IMR-90 (cell line): ENCODE measurements around the gene MARCO.

Experiments
- BHLHE40 ChIP-seq: fragments of 150-350 bp; IDR thresholded peaks from 2 replicates; pipeline ENCODE4 v1.6.1; 2016; ENCODE audit warnings: mild to moderate bottlenecking, low read depth, low read length
- CEBPB ChIP-seq: IDR thresholded peaks from 2 replicates; pipeline ENCODE4 v1.6.1; 2012; ENCODE audit warnings: low read depth, low read length, improper control_type of control experiment
- CHD1 ChIP-seq: IDR thresholded peaks from 2 replicates; pipeline ENCODE4 v1.6.1; 2012; ENCODE audit warnings: low read depth, low read length, improper control_type of control experiment
- CTCF ChIP-seq: conservative IDR thresholded peaks from 2 replicates; pipeline ENCODE4 v1.5.1; 2012; ENCODE audit warnings: mild to moderate bottlenecking, low read depth, low read length, improper control_type of control experiment
- ELK1 ChIP-seq: fragments of 150-350 bp; IDR thresholded peaks from 2 replicates; pipeline ENCODE4 v1.6.1; 2016; ENCODE audit warnings: low read depth, mild to moderate bottlenecking, low read length, moderate library complexity, borderline replicate concordance
- FOS ChIP-seq: fragments of 150-350 bp; IDR thresholded peaks from 2 replicates; pipeline ENCODE4 v1.6.1; 2016; ENCODE audit warnings: low read depth, low read length
- MAFK ChIP-seq: IDR thresholded peaks from 2 replicates; pipeline ENCODE4 v1.6.1; 2012; ENCODE audit warnings: low read depth, low read length, improper control_type of control experiment
- MXI1 ChIP-seq: IDR thresholded peaks from 2 replicates; pipeline ENCODE4 v1.6.1; 2012; ENCODE audit warnings: low read depth, mild to moderate bottlenecking, low read length, moderate library complexity, borderline replicate concordance
- POLR2A ChIP-seq: IDR thresholded peaks from 2 replicates; pipeline ENCODE4 v1.6.1; 2012; ENCODE audit warnings: mild to moderate bottlenecking, low read depth, low read length
- RAD21 ChIP-seq: IDR thresholded peaks from 2 replicates; pipeline ENCODE4 v1.6.1; 2012; ENCODE audit warnings: low read length, improper control_type of control experiment
- RCOR1 ChIP-seq: IDR thresholded peaks from 2 replicates; pipeline ENCODE4 v1.6.1; 2012; ENCODE audit warnings: mild to moderate bottlenecking, low read length, improper control_type of control experiment; ENCODE audit not compliant: insufficient replicate concordance
- RFX5 ChIP-seq: IDR thresholded peaks from 2 replicates; pipeline ENCODE4 v1.8.0; 2012; ENCODE audit warnings: low read depth, mild to moderate bottlenecking, low read length, moderate library complexity
- SMC3 ChIP-seq: fragments of 150-350 bp; IDR thresholded peaks from 2 replicates; pipeline ENCODE4 v1.6.1; 2016; ENCODE audit warnings: low read depth, mild to moderate bottlenecking, antibody characterized with exemption, low read length, moderate library complexity
- USF2 ChIP-seq: fragments of 150-350 bp; IDR thresholded peaks from 2 replicates; pipeline ENCODE4 v1.6.1; 2017; ENCODE audit warnings: mild to moderate bottlenecking, antibody characterized with exemption, low read length, low read depth

- TF ChIP-seq CTCF (no peak), CEBPB (no peak), POLR2A (no peak), RAD21 (no peak), USF2 (no peak), ELK1 (no peak), RFX5 (no peak), FOS (no peak), MXI1 (no peak), CHD1 (no peak), MAFK (no peak), BHLHE40 (no peak), SMC3 (no peak), RCOR1 (no peak)
These were observed 3.9 kb downstream of the MARCO start for GRCh38 chr2:118945881-118946280.
